Liver (tissue), 3 donors: ENCODE measurements around the gene ADTRP.

ENCODE experiments used
- FOXA1 ChIP-seq: IDR thresholded peaks from 2 replicates; pipeline ENCODE4 v1.6.1; 2016; ENCODE audit warnings: antibody characterized with exemption
- GABPA ChIP-seq, 2 donors: IDR thresholded peaks in 1 of 2; conservative IDR thresholded peaks in 1 of 2; 2 replicates each; pipeline ENCODE4 v1.6.1; 2016; ENCODE audit warnings: antibody characterized with exemption in 2 of 2, mild to moderate bottlenecking in 1 of 2, moderate library complexity in 1 of 2
- HNF4G ChIP-seq: IDR thresholded peaks from 2 replicates; pipeline ENCODE4 v1.6.1; 2016; ENCODE audit warnings: antibody characterized with exemption
- RAD21 ChIP-seq, 2 donors: IDR thresholded peaks; 2 replicates each; pipeline ENCODE4 v1.6.1; 2016; ENCODE audit warnings: antibody characterized with exemption in 2 of 2, mild to moderate bottlenecking in 2 of 2
- RXRA ChIP-seq, 2 donors: IDR thresholded peaks; 2 replicates each; pipeline ENCODE4 v1.6.1; 2017 to 2018; ENCODE audit warnings: antibody characterized with exemption in 2 of 2, mild to moderate bottlenecking in 1 of 2
- SP1 ChIP-seq: IDR thresholded peaks from 2 replicates; pipeline ENCODE4 v1.6.1; 2018; ENCODE audit warnings: antibody characterized with exemption, mild to moderate bottlenecking
- TAF1 ChIP-seq: conservative IDR thresholded peaks from 2 replicates; pipeline ENCODE4 v1.6.1; 2016; ENCODE audit warnings: antibody characterized with exemption, mild to moderate bottlenecking
- YY1 ChIP-seq: IDR thresholded peaks from 2 replicates; pipeline ENCODE4 v1.6.1; 2016; ENCODE audit warnings: antibody characterized with exemption, mild to moderate bottlenecking
- ZBTB33 ChIP-seq: IDR thresholded peaks from 2 replicates; pipeline ENCODE4 v1.6.1; 2016; ENCODE audit warnings: antibody characterized with exemption
- TF ChIP-seq, protein P1 (sequence below): fragments of 150-350 bp; IDR thresholded peaks from 2 replicates; pipeline ENCODE4 v1.5.1; 2017; ENCODE audit warnings: improper control_type of control experiment, low read depth, low read length; ENCODE audit not compliant: missing input control
- TF ChIP-seq, protein P2 (sequence below): IDR thresholded peaks from 2 replicates; pipeline ENCODE4 v1.6.1; 2016; ENCODE audit warnings: antibody characterized with exemption, mild to moderate bottlenecking
- donor health status: healthy.
- donor health status: healthy.

DNA sequence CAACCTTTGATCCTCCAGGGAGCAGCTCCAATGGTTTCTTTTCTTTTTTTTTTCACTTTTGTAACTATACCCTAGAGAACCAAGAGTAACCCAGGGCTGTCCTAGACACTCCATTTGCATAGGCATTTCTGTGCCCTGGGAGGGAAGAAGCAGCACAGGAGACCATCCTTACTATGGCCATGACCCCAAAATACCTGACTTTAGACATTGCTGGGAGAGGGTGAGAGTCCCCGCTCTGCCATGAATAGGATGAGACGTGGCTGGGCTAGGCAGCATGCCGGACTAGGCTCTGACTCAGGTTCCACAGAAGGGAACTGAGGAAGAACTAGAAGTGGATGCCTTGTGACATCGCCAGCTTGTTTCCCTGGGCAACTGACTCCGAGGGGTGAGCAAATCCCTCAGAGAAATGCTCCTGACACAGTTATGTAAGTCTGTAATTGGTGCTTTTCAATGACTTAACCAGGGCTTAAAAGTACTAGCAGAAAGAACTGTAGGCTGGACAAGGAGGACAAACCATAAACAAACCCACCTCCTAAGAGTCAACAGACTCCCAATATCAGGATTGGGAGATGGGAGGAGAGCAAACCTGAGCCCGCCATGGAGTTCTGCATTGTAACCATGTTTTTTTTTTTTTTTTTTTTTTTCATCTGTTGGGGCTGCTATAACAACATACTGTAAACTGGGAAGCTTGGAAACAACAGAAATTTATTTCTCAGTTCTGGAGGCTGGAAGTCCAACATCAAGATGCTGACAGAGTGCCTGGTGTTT lies 910 bp upstream of the ADTRP start:
- TF ChIP-seq, protein P1, sequence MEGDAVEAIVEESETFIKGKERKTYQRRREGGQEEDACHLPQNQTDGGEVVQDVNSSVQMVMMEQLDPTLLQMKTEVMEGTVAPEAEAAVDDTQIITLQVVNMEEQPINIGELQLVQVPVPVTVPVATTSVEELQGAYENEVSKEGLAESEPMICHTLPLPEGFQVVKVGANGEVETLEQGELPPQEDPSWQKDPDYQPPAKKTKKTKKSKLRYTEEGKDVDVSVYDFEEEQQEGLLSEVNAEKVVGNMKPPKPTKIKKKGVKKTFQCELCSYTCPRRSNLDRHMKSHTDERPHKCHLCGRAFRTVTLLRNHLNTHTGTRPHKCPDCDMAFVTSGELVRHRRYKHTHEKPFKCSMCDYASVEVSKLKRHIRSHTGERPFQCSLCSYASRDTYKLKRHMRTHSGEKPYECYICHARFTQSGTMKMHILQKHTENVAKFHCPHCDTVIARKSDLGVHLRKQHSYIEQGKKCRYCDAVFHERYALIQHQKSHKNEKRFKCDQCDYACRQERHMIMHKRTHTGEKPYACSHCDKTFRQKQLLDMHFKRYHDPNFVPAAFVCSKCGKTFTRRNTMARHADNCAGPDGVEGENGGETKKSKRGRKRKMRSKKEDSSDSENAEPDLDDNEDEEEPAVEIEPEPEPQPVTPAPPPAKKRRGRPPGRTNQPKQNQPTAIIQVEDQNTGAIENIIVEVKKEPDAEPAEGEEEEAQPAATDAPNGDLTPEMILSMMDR = no peak
- TF ChIP-seq RAD21 (IDR thresholded peaks at IDR 0.05) (no peak), HNF4G (no peak), YY1 (no peak), SP1 (no peak), GABPA (IDR thresholded peaks at IDR 0.05 in 1 of 2, conservative IDR thresholded peaks at IDR 0.05 in 1 of 2) (no peak), TAF1 (no peak), RXRA (IDR thresholded peaks at IDR 0.05) (no peak), ZBTB33 (no peak), FOXA1 (no peak)
- TF ChIP-seq, protein P2, sequence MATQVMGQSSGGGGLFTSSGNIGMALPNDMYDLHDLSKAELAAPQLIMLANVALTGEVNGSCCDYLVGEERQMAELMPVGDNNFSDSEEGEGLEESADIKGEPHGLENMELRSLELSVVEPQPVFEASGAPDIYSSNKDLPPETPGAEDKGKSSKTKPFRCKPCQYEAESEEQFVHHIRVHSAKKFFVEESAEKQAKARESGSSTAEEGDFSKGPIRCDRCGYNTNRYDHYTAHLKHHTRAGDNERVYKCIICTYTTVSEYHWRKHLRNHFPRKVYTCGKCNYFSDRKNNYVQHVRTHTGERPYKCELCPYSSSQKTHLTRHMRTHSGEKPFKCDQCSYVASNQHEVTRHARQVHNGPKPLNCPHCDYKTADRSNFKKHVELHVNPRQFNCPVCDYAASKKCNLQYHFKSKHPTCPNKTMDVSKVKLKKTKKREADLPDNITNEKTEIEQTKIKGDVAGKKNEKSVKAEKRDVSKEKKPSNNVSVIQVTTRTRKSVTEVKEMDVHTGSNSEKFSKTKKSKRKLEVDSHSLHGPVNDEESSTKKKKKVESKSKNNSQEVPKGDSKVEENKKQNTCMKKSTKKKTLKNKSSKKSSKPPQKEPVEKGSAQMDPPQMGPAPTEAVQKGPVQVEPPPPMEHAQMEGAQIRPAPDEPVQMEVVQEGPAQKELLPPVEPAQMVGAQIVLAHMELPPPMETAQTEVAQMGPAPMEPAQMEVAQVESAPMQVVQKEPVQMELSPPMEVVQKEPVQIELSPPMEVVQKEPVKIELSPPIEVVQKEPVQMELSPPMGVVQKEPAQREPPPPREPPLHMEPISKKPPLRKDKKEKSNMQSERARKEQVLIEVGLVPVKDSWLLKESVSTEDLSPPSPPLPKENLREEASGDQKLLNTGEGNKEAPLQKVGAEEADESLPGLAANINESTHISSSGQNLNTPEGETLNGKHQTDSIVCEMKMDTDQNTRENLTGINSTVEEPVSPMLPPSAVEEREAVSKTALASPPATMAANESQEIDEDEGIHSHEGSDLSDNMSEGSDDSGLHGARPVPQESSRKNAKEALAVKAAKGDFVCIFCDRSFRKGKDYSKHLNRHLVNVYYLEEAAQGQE = no peak
